GM19025 (cell line): ENCODE results near the gene CACNB4.

Experiments
- ATAC-seq: cut with Tn5 transposase; IDR thresholded peaks from one replicate; pipeline ENCODE4 v1.9.1; 2021; ENCODE audit warnings: mild to moderate bottlenecking, low read depth, moderate library complexity; ENCODE audit not compliant: unreplicated experiment

The CACNB4 gene

GRCh38 chr2:151983221-151983620 lies 115.6 kb downstream of the CACNB4 start:
- ATAC-seq, result no peak

- no peak for ATAC-seq
Observed at GRCh38 chr2:151981886-151982285, 117.0 kb downstream of the CACNB4 start.

GRCh38 chr2:151979694-151980093 lies 119.2 kb downstream of the CACNB4 start:
- no peak for ATAC-seq

GRCh38 chr2:151978709-151979108 lies 120.1 kb downstream of the CACNB4 start:
- ATAC-seq, result no peak

GRCh38 chr2:151977631-151978030 lies 121.2 kb downstream of the CACNB4 start:
- no peak for ATAC-seq

GRCh38 chr2:151976945-151977353 lies 121.9 kb downstream of the CACNB4 start:
- ATAC-seq, result peak; percentile 64

- ATAC-seq, result no peak
Observed at GRCh38 chr2:151975460-151976414, 123.1 kb downstream of the CACNB4 start.

GRCh38 chr2:151974988-151975387 lies 123.9 kb downstream of the CACNB4 start:
- no peak for ATAC-seq

- ATAC-seq, result no peak
Observed at GRCh38 chr2:151973901-151974199, 125.0 kb downstream of the CACNB4 start.

GRCh38 chr2:151973013-151973900 lies 125.6 kb downstream of the CACNB4 start:
- no peak for ATAC-seq

GRCh38 chr2:151972241-151973012 lies 126.4 kb downstream of the CACNB4 start:
- ATAC-seq, result no peak

- ATAC-seq, result no peak
Observed at GRCh38 chr2:151971301-151972051, 127.4 kb downstream of the CACNB4 start.

- ATAC-seq, result no peak
Observed at GRCh38 chr2:151968770-151969470, 129.9 kb downstream of the CACNB4 start.

- no peak for ATAC-seq
Observed at GRCh38 chr2:151967829-151968722, 130.8 kb downstream of the CACNB4 start.

GRCh38 chr2:151965884-151966283 lies 133.0 kb downstream of the CACNB4 start:
- ATAC-seq, result no peak

GRCh38 chr2:151961558-151961957 lies 137.3 kb downstream of the CACNB4 start:
- no peak for ATAC-seq

- ATAC-seq, result no peak
Observed at GRCh38 chr2:151959238-151959637, 139.6 kb downstream of the CACNB4 start.

GRCh38 chr2:151953467-151953866 lies 145.4 kb downstream of the CACNB4 start:
- no peak for ATAC-seq
